Vagina (tissue), 2 donors: ENCODE results near the gene VWA3A.

ENCODE experiments used
- CTCF ChIP-seq, 3 experiments: fragments of 450-650 bp in 2 of 3; fragments of 200-600 bp in 1 of 3; sonication (generic) in 1 of 3; IDR thresholded peaks; one replicate each; pipeline ENCODE4 v1.5.1; 2017 to 2019; ENCODE audit warnings: antibody characterized with exemption in 3 of 3, mild to moderate bottlenecking in 2 of 3, moderate library complexity in 2 of 3
- POLR2A ChIP-seq, 2 donors: fragments of 450-650 bp; IDR thresholded peaks; one replicate each; pipeline ENCODE4 v1.6.1; 2017; ENCODE audit warnings: antibody characterized with exemption in 2 of 2, mild to moderate bottlenecking in 2 of 2, moderate library complexity in 2 of 2
- POLR2AphosphoS5 ChIP-seq, 2 donors: sonication (generic); formaldehyde crosslinking; IDR thresholded peaks; one replicate each; pipeline ENCODE4 v1.9.0; 2017; ENCODE audit warnings: antibody characterized with exemption in 2 of 2, mild to moderate bottlenecking in 2 of 2, low read depth in 1 of 2; ENCODE audit not compliant: insufficient read depth in 1 of 2

GRCh38 chr16:22089910-22090309 is 2.4 kb upstream of the VWA3A start:
- no peak for TF ChIP-seq CTCF (IDR thresholded peaks at IDR 0.05)
- no peak for TF ChIP-seq POLR2A (IDR thresholded peaks at IDR 0.05)
- TF ChIP-seq POLR2AphosphoS5 (IDR thresholded peaks at IDR 0.05; ENCODE audit: insufficient read depth in 1 of 2, low read depth in 1 of 2), result no peak
